GM21528 (cell line): ENCODE data around the gene CFAP65.

Source experiments
- ATAC-seq: cut with Tn5 transposase; IDR thresholded peaks from one replicate; pipeline ENCODE4 v1.9.1; 2021; ENCODE audit warnings: mild to moderate bottlenecking, moderate library complexity; ENCODE audit not compliant: unreplicated experiment, low FRiP score

Gene CFAP65

GRCh38 chr2:218953366-218953954 is 87.9 kb downstream of the CFAP65 start:
- ATAC-seq, result no peak
